ENCODE results near the gene ATPAF1. TPM values are rescaled to one million over a fixed set of nuclear protein-coding genes. Genes with fewer than 3 reads are reported as not detected.
"Not testable (repeated sequence)": the region's sequence is repeated elsewhere in the genome, so short reads cannot be mapped to it uniquely, and the experiment has no call there.

Gene ATPAF1
- total RNA-seq, 2 donors from 2014 or later, result 56.1 to 84.2 TPM

DNA sequence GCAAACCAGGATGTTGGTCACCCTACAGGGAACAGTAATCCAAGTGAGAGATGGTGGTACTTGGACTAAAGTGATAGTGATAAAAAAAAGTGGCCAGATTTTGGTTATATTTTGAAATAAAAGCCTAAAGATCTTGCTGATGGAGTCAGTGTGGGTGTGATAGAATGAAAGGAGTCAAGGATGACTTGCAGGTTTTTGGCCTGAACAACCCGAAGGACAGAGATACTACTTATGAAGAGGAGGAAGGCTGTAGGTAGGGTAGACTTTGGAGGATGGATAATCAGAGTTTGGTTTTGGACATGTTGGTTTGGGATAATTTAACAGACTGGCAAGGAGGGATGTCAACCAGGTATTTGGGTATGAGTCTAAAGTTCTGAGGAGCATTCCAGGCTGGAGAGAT lies 2.0 kb upstream of the ATPAF1 start:
- Histone ChIP-seq H3K9ac (ENCODE audit: extremely low read depth, low read length, poor library complexity, severe bottlenecking) (no peak overlapping the region), H3K4me3 (ENCODE audit: low read length) (no peak overlapping the region), H3K9me3 (ENCODE audit: control insufficient read depth, low read length) (no peaks in the 10 kb centered on the region), H3K36me3 (ENCODE audit: control insufficient read depth, insufficient read depth, low read length) (peaks cover 20% of the 10 kb centered on the region), H3K27me3 (ENCODE audit: control insufficient read depth, insufficient read depth, low read length, poor library complexity, severe bottlenecking) (no peaks in the 10 kb centered on the region), H3K27ac (ENCODE audit: low read depth, low read length) (no peak overlapping the region), H3K4me1 (ENCODE audit: control insufficient read depth, insufficient read depth, low read length) (peaks cover 6% of the 10 kb centered on the region)
- peaks cover 34% of the 10 kb centered on the region for H3K4me1 Mint-ChIP-seq
- peaks cover 10% of the 10 kb centered on the region for H3K36me3 Mint-ChIP-seq (ENCODE audit: low read depth)
- WGBS, 2 experiments (ENCODE audit: insufficient coverage in 1 of 2, insufficient read length in 1 of 2), result 95 to 100% methylated on average over 1 of the region's 1 CpG
- no peak overlapping the region for H3K27ac Mint-ChIP-seq
- H3K27me3 Mint-ChIP-seq (ENCODE audit: insufficient read depth), result no peaks in the 10 kb centered on the region
- TF ChIP-seq, protein P1, sequence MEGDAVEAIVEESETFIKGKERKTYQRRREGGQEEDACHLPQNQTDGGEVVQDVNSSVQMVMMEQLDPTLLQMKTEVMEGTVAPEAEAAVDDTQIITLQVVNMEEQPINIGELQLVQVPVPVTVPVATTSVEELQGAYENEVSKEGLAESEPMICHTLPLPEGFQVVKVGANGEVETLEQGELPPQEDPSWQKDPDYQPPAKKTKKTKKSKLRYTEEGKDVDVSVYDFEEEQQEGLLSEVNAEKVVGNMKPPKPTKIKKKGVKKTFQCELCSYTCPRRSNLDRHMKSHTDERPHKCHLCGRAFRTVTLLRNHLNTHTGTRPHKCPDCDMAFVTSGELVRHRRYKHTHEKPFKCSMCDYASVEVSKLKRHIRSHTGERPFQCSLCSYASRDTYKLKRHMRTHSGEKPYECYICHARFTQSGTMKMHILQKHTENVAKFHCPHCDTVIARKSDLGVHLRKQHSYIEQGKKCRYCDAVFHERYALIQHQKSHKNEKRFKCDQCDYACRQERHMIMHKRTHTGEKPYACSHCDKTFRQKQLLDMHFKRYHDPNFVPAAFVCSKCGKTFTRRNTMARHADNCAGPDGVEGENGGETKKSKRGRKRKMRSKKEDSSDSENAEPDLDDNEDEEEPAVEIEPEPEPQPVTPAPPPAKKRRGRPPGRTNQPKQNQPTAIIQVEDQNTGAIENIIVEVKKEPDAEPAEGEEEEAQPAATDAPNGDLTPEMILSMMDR (conservative IDR thresholded peaks at IDR 0.05), result no peak
- no peak overlapping the region for H3K4me3 Mint-ChIP-seq
- H3K9me3 Mint-ChIP-seq, result no peaks in the 10 kb centered on the region
- no peak for DNase-seq

GRCh38 chr1:46665983-46666382 lies 2.2 kb downstream of the ATPAF1 start:
- no peak overlapping the region for H3K27ac ChIP-seq (ENCODE audit: low read depth, low read length)
- no peaks in the 10 kb centered on the region for H3K27me3 ChIP-seq (ENCODE audit: control insufficient read depth, insufficient read depth, low read length, poor library complexity, severe bottlenecking)
- no peak for DNase-seq
- H3K36me3 ChIP-seq (ENCODE audit: control insufficient read depth, insufficient read depth, low read length), result peaks cover 19% of the 10 kb centered on the region
- Mint-ChIP-seq H3K9me3 (peaks cover 2% of the 10 kb centered on the region), H3K36me3 (ENCODE audit: low read depth) (peaks cover 29% of the 10 kb centered on the region), H3K4me1 (peaks cover 21% of the 10 kb centered on the region), H3K4me3 (no peak overlapping the region), H3K27ac (no peak overlapping the region), H3K27me3 (ENCODE audit: insufficient read depth) (no peaks in the 10 kb centered on the region)
- H3K9me3 ChIP-seq (ENCODE audit: control insufficient read depth, low read length), result no peaks in the 10 kb centered on the region
- WGBS, 2 experiments (ENCODE audit: insufficient coverage in 1 of 2, insufficient read length in 1 of 2), result 90% methylated on average over 2 of the region's 2 CpGs; no CpG with 5 or more reads in 1 of the 2 experiments
- no peak overlapping the region for H3K9ac ChIP-seq (ENCODE audit: extremely low read depth, low read length, poor library complexity, severe bottlenecking)
- TF ChIP-seq, protein P1 (conservative IDR thresholded peaks at IDR 0.05), result peak; percentile 53
- H3K4me3 ChIP-seq (ENCODE audit: low read length), result no peak overlapping the region
- peaks cover 2% of the 10 kb centered on the region for H3K4me1 ChIP-seq (ENCODE audit: control insufficient read depth, insufficient read depth, low read length)

DNA sequence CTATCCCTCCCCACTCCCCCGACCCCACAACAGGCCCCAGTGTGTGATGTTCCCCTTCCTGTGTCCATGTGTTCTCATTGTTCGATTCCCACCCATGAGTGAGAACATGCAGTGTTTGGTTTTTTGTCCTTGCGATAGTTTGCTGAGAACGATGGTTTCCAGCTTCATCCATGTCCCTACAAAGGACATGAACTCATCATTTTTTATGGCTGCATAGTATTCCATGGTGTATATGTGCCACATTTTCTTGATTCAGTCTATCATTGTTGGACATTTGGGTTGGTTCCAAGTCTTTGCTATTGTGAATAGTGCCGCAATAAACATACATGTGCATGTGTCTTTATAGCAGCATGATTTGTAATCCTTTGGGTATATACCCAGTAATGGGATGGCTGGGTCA lies 5.2 kb downstream of the ATPAF1 start:
- not testable (repeated sequence) for H3K27me3 ChIP-seq (ENCODE audit: control insufficient read depth, insufficient read depth, low read length, poor library complexity, severe bottlenecking); DNase-seq; H3K4me3 ChIP-seq (ENCODE audit: low read length); H3K4me1 ChIP-seq (ENCODE audit: control insufficient read depth, insufficient read depth, low read length); H3K4me3 Mint-ChIP-seq; H3K27ac ChIP-seq (ENCODE audit: low read depth, low read length); H3K9me3 Mint-ChIP-seq; H3K27me3 Mint-ChIP-seq (ENCODE audit: insufficient read depth); H3K9ac ChIP-seq (ENCODE audit: extremely low read depth, low read length, poor library complexity, severe bottlenecking); H3K9me3 ChIP-seq (ENCODE audit: control insufficient read depth, low read length); H3K27ac Mint-ChIP-seq
- peaks cover 26% of the 10 kb centered on the region for H3K4me1 Mint-ChIP-seq
- H3K36me3 Mint-ChIP-seq (ENCODE audit: low read depth), result peaks cover 36% of the 10 kb centered on the region
- H3K36me3 ChIP-seq (ENCODE audit: control insufficient read depth, insufficient read depth, low read length), result peaks cover 35% of the 10 kb centered on the region
- no CpG with 5 or more reads among the region's 5 CpGs for WGBS, 2 experiments (ENCODE audit: insufficient coverage in 1 of 2, insufficient read length in 1 of 2)

GRCh38 chr1:46660116-46660515 lies 8.0 kb downstream of the ATPAF1 start:
- H3K27me3 ChIP-seq (ENCODE audit: control insufficient read depth, insufficient read depth, low read length, poor library complexity, severe bottlenecking); H3K4me1 ChIP-seq (ENCODE audit: control insufficient read depth, insufficient read depth, low read length); H3K27ac ChIP-seq (ENCODE audit: low read depth, low read length); DNase-seq; H3K9ac ChIP-seq (ENCODE audit: extremely low read depth, low read length, poor library complexity, severe bottlenecking); H3K9me3 ChIP-seq (ENCODE audit: control insufficient read depth, low read length); H3K27me3 Mint-ChIP-seq (ENCODE audit: insufficient read depth); H3K9me3 Mint-ChIP-seq; H3K4me3 ChIP-seq (ENCODE audit: low read length); H3K4me3 Mint-ChIP-seq; H3K27ac Mint-ChIP-seq: not testable (repeated sequence)
- 91 to 93% methylated on average over 5 of the region's 5 CpGs for WGBS, 2 experiments (ENCODE audit: insufficient coverage in 1 of 2, insufficient read length in 1 of 2)
- Mint-ChIP-seq H3K36me3 (ENCODE audit: low read depth) (peaks cover 46% of the 10 kb centered on the region), H3K4me1 (peaks cover 15% of the 10 kb centered on the region)
- peaks cover 59% of the 10 kb centered on the region for H3K36me3 ChIP-seq (ENCODE audit: control insufficient read depth, insufficient read depth, low read length)
